Endothelial cell of umbilical vein (primary cell): ENCODE data around the gene CLSTN2. TPM values are rescaled to one million over a fixed set of nuclear protein-coding genes. Genes with fewer than 3 reads are reported as not detected.

Experiments
- BruUV-seq: library from RNA; stranded (reverse); fragments of 400-500 nt; replicated peaks from 2 replicates; lab custom pipeline; 2021; lab: Mats Ljungman, UMichigan
- CTCF ChIA-PET: fragments of 300-600, 350-600 bp; sonication (Branson Sonifier 250); formaldehyde crosslinking; loops from one replicate; lab custom pipeline; 2021; ENCODE audit warnings: antibody characterized with exemption, inconsistent platforms; lab: Charles Lee
- POLR2A ChIA-PET: fragments of 300-600, 350-600 bp; sonication (Branson Sonifier 250); formaldehyde crosslinking; loops from one replicate; lab custom pipeline; 2021; ENCODE audit warnings: antibody characterized with exemption, inconsistent platforms; lab: Charles Lee
- DNase-seq: peaks from one replicate; pipeline ENCODE4 v3.0.0-alpha.2; 2011; ENCODE audit warnings: low read depth, low spot score
- FAIRE-seq: peaks from 2 replicates; lab custom pipeline; 2011; peaks lifted over from hg19 to GRCh38; lab: Jason Lieb, UNC
- H2AFZ ChIP-seq: 2 replicates; pipeline ENCODE4 v1.6.0; 2012; ENCODE audit warnings: low read depth, low read length, control low read depth, inconsistent platforms
- H3K27ac ChIP-seq: 2 replicates; pipeline ENCODE4 v1.5.1; 2011; ENCODE audit warnings: low read depth, mild to moderate bottlenecking, control low read depth, low read length, moderate library complexity; ENCODE audit not compliant: insufficient read depth
- H3K27me3 ChIP-seq, 2 experiments: 2 replicates each; pipeline versions ENCODE4 v1.6.0 to v1.6.1; 2011; ENCODE audit warnings: low read length in 2 of 2, mixed read lengths in 1 of 2; ENCODE audit not compliant: control insufficient read depth in 2 of 2, insufficient read depth in 2 of 2
- H3K36me3 ChIP-seq, 2 experiments: 2 replicates in 1 of 2; 3 replicates in 1 of 2; pipeline ENCODE4 v1.5.1; 2011; ENCODE audit warnings: low read length in 2 of 2, mild to moderate bottlenecking in 1 of 2, moderate library complexity in 1 of 2; ENCODE audit not compliant: control insufficient read depth in 2 of 2, insufficient read depth in 2 of 2; ENCODE audit errors: extremely low read depth in 1 of 2
- H3K4me1 ChIP-seq: 3 replicates; pipeline ENCODE4 v1.5.1; 2011; ENCODE audit warnings: mild to moderate bottlenecking, low read length; ENCODE audit not compliant: control insufficient read depth, insufficient read depth; ENCODE audit errors: extremely low read depth
- H3K4me2 ChIP-seq: 2 replicates; pipeline ENCODE4 v1.6.1; 2011; ENCODE audit warnings: low read length, control low read depth, mixed read lengths; ENCODE audit not compliant: insufficient read depth
- H3K4me3 ChIP-seq, 3 experiments: fragments of 200-600 bp in 1 of 3; sonication (generic), shearing (Covaris generic) in 1 of 3; replicated peaks in 1 of 3; 2 replicates each; pipeline ENCODE4 v1.5.1; 2011 to 2016; ENCODE audit warnings: control low read depth in 3 of 3, low read length in 3 of 3, mild to moderate bottlenecking in 2 of 3, inconsistent platforms in 1 of 3, low read depth in 1 of 3, moderate library complexity in 1 of 3; ENCODE audit not compliant: insufficient read depth in 1 of 3
- H3K79me2 ChIP-seq: 2 replicates; pipeline ENCODE4 v1.6.0; 2012; ENCODE audit warnings: low read length, inconsistent platforms; ENCODE audit not compliant: control insufficient read depth, insufficient read depth
- H3K9ac ChIP-seq: replicated peaks from 2 replicates; pipeline ENCODE3; 2011; ENCODE audit warnings: low read length, control low read depth; ENCODE audit not compliant: insufficient read depth; ENCODE audit errors: extremely low read depth
- H3K9me1 ChIP-seq: replicated peaks from 3 replicates; pipeline ENCODE4 v1.6.0; 2011; ENCODE audit warnings: mild to moderate bottlenecking, low read length; ENCODE audit not compliant: control insufficient read depth, insufficient read depth; ENCODE audit errors: extremely low read depth
- H3K9me3 ChIP-seq: replicated peaks from 2 replicates; pipeline ENCODE4 v1.5.1; 2012; ENCODE audit warnings: low read length, inconsistent platforms; ENCODE audit not compliant: control insufficient read depth, insufficient read depth
- H4K20me1 ChIP-seq: replicated peaks from 2 replicates; pipeline ENCODE3; 2011; ENCODE audit warnings: mild to moderate bottlenecking, low read length; ENCODE audit not compliant: control insufficient read depth, insufficient read depth; ENCODE audit errors: extremely low read depth
- CTCF ChIP-seq, 2 donors: IDR thresholded peaks; 1 replicate in 1 of 2; 2 replicates in 1 of 2; pipeline ENCODE4 v1.5.1; 2011; ENCODE audit warnings: low read length in 2 of 2, mild to moderate bottlenecking in 2 of 2, moderate library complexity in 2 of 2, control low read depth in 1 of 2, inconsistent platforms in 1 of 2, low read depth in 1 of 2; ENCODE audit not compliant: insufficient read depth in 1 of 2; ENCODE audit errors: extremely low read depth in 1 of 2
- EZH2 ChIP-seq: IDR thresholded peaks from 2 replicates; pipeline ENCODE4 v1.6.1; 2012; ENCODE audit warnings: borderline replicate concordance, low read depth, mild to moderate bottlenecking, moderate library complexity, low read length, inconsistent platforms; ENCODE audit not compliant: severe bottlenecking
- FOS ChIP-seq: IDR thresholded peaks from 2 replicates; pipeline ENCODE4 v1.6.1; 2011; ENCODE audit warnings: mild to moderate bottlenecking, low read length, moderate library complexity, borderline replicate concordance; ENCODE audit not compliant: insufficient read depth
- GATA2 ChIP-seq: IDR thresholded peaks from 2 replicates; pipeline ENCODE4 v1.7.0; 2011; ENCODE audit warnings: low read depth, mild to moderate bottlenecking, moderate library complexity, mixed read lengths, low read length; ENCODE audit not compliant: insufficient read length, insufficient read depth
- MAX ChIP-seq: IDR thresholded peaks from 2 replicates; pipeline ENCODE4 v1.6.1; 2011; ENCODE audit not compliant: insufficient read depth, insufficient read length
- MYC ChIP-seq: IDR thresholded peaks from one replicate; pipeline ENCODE4 v1.6.1; 2011; ENCODE audit warnings: mild to moderate bottlenecking, low read depth, low read length
- POLR2A ChIP-seq: IDR thresholded peaks from 2 replicates; pipeline ENCODE4 v1.6.1; 2012; ENCODE audit warnings: low read depth, mild to moderate bottlenecking, control low read depth, low read length
- POLR2AphosphoS5 ChIP-seq: IDR thresholded peaks from 2 replicates; pipeline ENCODE4 v1.6.1; 2012; ENCODE audit warnings: low read depth, mild to moderate bottlenecking, control low read depth, low read length, moderate library complexity; ENCODE audit not compliant: insufficient read depth
- dilution Hi-C: fragments of 300-500 bp; cut with MboI; formaldehyde crosslinking; loops from one replicate; pipeline ENCODE4 v1.15.0; 2019; ENCODE audit warnings: low sequenced_read_pairs; ENCODE audit not compliant: extremely low pct_ligation_motif_present
- intact Hi-C: fragments of 100-400 bp; cut with micrococcal nuclease; formaldehyde crosslinking; loops from one replicate; pipeline ENCODE4 v1.10.0; 2022
- polyA plus RNA-seq, 4 experiments: library from polyadenylated mRNA; depleted of rRNA in 3 of 4; stranded (reverse) in 3 of 4; unstranded in 1 of 4; fragments of >200 nt; gene quantifications; 2 replicates each; pipeline versions ENCODE4 v1.2.1 to v1.2.3, GENCODE V29; 2011 to 2012; ENCODE audit warnings: missing spikeins in 1 of 4
- total RNA-seq: library from RNA; stranded (reverse); gene quantifications from 2 replicates; pipeline ENCODE4 v1.2.3, GENCODE V29; 2021

CLSTN2 gene
- total and polyA plus RNA-seq, 2 donors (not counting 3 experiments of a cell fraction or from before 2014, with no cell fraction given): 0.26 to 0.38 TPM

DNA sequence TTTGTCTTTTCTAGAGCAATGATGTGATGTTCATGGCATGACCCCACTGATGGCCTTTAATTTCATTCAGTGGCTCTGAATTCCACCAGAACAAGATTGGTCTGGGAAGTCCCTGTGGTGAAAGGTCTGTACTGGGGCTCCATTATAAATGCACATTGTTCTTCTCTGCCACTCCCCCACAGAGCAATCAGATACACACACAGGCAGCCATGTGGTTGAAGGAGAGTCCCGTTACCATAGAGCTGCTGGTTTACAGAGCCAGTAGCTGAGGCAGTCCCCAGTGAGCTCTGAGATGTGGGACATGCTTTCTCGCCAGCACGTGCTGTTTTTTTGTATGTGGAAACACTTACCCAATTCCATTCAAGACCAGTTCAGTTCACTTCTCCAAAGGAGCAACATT lies 570.2 kb downstream of the CLSTN2 start:
- Histone ChIP-seq H3K4me3 (no peak overlapping the region), H3K4me1 (no peaks in the 10 kb centered on the region), H3K79me2 (no peaks in the 10 kb centered on the region), H4K20me1 (no peaks in the 10 kb centered on the region), H3K9me3 (no peaks in the 10 kb centered on the region), H3K4me2 (no peak overlapping the region), H2AFZ (no peak overlapping the region), H3K9me1 (no peaks in the 10 kb centered on the region), H3K36me3 (no peaks in the 10 kb centered on the region), H3K27ac (no peak overlapping the region), H3K27me3 (no peaks in the 10 kb centered on the region), H3K9ac (no peak overlapping the region)
- POLR2A ChIA-PET: no interaction called here
- intact Hi-C loops (no loop called here), dilution Hi-C loops (no loop called here)
- BruUV-seq: no TSS peak
- CTCF ChIA-PET: no interaction called here
- TF ChIP-seq MYC (no peak), FOS (no peak), MAX (no peak), POLR2AphosphoS5 (no peak), CTCF (IDR thresholded peaks at IDR 0.05; ENCODE audit: extremely low read depth in 1 of 2, insufficient read depth in 1 of 2, low read depth in 1 of 2, low read length in 2 of 2) (no peak), GATA2 (no peak), POLR2A (no peak), EZH2 (no peak)
- DNase-seq (no peak), FAIRE-seq (no peak)
